ENCODE results near the gene ARL6IP1.
"Not testable (repeated sequence)": the region's sequence is repeated elsewhere in the genome, so short reads cannot be mapped to it uniquely, and the experiment has no call there.

Gene ARL6IP1

DNA sequence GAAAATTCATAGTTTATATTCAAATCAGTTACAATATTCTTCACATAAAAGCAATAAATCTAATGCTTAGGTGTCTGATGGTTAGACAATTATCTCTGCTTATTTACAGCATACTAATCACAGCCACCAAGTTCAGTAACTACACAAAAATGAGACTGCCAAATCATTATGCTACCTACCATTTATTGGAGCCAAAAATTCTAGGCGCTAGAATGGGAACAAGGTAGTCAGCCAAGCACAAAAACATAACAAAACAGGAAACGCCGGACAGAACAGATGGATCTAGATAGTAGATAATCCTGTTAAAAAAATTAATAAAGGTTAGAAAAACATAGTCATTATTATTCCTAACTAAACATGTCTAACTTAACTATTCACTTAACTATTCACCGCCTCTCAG, 3.6 kb downstream of the ARL6IP1 start:
- no peak for DNase-seq

DNA sequence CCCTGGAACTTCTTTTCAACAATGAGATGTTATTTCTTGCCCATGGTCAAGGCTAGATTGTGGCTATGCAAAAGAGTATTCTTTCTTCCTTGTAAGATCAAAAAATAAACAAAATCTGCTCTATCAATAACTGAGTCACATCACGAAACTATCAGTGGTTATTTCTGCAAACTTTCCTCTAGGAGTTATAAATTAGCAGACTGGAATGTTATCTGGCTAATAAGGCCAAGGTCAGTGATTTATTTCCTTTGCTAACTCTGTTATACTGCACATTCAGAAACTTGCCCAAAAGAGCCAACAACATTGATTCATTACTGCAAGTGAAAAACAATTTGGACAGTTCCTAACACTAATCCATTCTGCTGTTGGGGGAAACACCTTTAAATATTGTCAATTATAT, 5.0 kb downstream of the ARL6IP1 start:
- no peak for DNase-seq

DNA sequence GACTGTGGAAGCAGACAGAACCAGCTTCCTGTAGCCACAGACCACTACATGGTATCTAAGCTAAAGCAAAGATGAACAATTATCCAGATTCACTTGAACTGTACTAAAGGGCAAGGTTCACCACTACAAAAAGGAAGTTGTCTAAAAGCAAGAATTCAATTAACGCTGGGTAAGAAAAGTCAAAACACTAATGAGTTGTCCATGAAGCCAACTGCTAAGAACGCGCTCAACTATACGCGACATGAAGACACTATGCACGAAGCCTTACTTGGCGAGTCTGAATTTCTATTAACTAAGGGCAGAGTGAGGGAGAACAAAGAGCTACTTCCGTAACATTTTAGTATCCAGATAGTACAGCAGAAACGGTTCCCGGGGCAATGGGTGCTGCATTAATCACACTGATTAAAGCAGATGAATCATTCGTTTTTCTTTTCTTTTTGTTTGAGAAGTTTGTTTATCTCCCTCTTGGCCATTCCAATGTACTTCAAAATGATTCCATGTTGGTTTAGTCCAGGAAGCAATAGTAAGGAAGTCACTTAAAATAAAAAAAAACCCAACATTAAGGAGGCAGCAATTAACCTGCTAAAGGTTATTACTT, 8.4 kb downstream of the ARL6IP1 start:
- DNase-seq, result no peak

DNA sequence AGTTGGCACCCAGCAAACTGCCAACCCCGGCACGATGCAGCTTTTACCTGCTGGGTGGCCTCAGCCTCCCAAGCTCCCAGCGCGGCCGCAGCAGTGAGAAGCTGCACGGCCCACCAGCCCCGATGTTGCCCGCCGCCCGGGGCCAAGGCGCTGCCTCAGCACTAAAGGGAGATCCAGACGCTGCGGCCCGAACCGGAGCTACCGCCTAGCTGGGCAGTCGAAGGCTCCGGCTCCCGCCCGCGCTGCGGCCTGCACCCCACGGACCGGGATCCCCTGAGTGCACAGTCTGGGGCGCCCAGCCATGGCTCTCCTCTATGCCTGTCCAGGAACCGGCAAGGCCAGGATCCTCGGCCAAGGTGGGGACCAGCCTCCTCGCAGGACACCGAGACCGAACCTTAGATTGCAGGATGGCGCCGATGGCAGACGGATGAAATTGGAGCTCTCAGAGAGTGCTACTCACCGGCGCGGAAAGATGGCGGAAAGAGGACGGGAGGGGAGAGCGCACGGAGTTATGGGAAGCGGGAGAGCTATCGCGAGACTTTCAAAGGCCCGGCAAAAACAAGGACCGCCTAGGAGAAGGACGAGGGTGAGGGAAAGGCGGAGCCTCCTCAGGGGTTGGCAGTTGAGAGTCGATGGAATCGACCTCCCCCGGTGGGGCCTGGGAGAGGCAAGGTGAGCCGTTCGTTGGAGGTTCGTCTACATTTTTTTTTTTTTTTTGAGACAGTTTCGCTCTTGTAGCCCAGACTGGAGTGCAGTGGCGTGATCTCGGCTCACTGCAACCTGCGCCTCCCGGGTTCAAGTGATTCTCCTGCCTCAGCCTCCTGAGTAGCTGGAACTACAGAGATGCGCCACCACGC, 11.3 kb downstream of the ARL6IP1 start, which contains the start of gene RPS15A:
Gene RPS15A, minus strand, starts transcription at position 485 of the 857 bp plus-strand sequence. CDS start 1,221 bp downstream, outside the sequence.
- DNase-seq, result peak; percentile 97

DNA sequence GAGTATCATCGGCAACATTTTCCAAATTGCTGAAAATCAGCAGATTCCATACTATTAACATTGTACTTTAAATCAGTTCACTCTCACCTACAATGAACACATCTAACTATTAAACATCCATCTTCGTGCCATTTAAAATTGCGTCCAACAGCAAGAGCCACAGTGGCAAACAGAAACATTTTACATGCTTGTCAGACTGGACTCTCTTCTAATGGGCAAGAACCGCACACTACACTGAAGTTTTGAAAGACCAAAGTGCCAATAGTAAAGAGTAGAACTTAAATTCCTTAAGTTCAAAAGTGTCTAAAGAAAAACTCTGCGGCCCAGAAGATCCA, 11.9 kb downstream of the ARL6IP1 start:
- no peak for DNase-seq

DNA sequence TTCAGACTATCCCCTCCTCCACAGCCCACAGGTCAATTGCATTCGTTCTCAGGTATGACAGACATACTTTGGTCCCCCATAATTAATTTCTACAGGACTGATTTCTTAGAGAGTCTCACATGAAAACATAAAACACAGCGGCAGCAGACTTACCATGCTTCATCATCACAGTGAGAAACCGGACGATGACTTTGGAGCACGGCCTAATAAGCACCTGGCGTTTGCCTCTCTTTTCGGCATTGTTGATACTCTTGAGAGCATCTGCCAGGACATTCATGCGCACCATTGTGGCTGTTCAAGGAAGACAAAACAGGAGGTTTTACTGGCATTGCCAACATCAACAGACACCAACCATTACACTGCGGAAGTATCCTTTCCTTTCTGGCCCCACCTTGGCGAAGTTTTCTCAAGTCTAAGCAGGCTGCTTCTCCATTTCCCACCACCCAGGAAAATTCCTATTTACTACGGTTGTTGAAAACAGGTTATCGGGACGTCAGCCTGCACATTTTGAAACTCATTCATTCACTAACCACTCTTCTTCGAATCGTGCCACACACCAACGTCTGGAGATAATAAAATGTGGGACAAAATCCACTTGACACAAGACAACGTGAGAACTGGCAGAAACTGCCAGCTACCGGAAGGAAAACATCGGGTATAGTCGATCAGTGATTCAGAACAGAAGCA, 12.4 kb downstream of the ARL6IP1 start:
- DNase-seq, result no peak

DNA sequence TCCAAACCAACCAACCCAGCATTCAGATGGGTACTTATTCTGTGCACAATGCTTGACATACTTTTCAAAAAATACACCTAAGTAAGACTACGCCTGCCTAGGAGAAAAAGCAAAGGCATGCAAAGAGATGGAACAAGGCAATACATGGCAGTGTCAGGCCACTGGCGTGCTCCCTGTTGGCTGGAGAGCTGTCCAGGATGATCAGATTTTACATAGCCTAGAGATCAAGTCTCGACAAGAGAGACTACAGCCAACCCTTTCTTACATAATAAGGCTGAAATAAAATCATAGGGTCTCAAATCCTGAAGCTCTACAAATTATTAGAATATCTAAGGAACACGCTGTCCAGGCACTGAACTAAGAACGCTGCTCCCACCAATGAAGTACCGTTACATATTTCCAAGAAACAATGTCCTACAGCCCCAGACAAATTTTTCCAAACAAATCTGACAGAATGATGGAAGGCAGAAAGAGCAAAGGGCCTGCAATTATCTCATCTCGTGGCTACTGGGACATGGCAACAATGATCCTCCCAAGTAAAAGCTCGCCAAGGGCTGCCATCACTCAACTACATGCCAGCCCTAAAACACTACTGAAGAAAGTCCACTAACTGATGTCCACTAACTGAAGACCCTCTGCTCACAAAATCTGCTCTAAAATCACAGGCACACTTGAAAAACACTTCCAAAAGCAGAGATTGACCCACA, 16.3 kb downstream of the ARL6IP1 start:
- no peak for DNase-seq

DNA sequence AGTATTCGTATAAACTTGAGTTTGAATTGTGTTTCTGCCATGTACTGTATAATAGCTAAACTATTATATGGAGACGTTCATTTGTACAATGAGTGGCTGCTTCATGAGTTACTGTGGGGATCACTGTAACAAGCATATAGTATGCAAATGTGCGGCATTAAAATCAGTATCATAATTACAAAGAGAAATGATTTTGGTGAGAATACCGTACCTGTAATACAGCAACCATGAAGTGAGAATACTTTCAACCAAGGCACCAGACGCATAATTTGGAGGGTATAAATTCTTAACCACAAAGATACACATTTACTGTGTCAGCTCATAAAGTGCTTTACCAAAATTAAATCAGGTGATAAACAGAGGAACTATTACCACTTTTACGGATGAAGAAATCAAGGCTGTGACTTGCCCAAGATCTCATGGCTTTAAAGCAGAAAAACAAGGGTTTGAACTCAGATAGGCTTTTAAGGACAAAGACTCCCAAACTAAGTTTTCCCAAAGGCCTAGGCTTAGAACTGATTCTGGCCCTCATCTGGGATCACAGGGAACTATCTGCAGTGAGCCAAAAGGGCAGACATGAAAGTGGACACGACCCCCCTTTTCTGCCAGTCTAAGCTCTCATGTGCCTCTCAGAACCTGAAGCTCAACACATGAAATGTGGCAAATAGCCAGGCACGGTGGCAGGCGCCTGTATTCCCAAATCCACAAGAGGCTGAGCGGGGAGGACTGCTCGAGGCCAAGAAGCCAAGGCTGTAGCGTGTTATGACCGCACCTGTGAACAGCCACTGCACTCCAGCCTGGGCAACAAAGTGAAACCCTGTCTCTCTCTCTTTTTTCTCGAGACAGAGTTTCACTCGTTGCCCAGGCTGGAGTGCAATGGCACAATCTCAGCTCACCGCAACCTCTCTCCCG, 17.7 kb downstream of the ARL6IP1 start:
- DNase-seq, result no peak

DNA sequence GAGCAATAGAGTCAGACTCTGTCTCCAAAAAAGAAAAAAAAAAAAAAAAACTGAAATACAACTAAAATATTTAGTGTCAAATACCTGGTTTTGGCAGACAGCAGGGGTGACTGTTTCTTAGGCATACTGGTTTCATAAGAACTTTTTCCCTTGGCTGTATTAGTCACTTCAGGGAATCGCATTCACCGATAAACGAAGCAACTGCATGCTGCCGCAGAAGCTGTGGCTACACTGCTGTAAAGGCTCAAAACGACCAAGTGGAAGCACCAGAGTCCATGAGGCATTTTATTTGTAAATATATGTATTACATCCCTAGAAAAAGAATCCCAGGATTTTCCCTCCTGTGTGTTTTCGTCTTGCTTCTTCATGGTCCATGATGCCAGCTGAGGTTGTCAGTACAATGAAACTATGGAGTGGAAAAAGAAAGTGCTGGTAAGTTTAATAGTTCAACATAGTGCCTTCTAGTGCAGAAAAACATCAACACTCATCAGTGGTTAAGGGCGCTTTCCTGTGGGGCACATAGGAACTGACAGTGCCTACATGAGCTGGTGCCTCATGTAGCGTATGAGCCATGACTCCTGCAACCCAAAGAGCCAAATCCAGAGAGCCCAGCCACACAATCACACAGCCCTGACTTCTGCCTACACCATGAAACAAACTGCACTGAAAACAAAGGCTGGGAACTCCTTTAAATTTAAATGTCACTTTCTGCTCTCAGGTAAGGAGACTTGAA, 18.5 kb downstream of the ARL6IP1 start:
- peak; percentile 29 for DNase-seq

DNA sequence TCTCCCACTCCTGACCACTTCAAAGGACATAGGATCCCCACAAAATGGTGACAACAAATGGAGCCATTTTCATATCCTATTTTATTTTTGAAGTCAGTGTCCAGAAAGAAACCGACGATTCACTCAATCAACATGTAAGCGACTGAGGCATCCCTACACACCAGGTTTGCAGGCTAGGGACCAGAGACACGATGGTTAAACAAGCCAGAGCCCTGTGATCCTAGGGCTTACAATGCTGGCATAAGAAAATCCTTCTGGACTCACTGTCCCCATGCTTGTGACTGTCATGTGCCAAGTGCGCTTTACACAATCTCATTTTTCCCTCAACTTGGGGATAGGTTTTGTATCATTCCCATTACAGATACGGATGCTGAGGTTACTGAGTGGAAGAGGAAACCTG, 20.1 kb downstream of the ARL6IP1 start:
- not testable (repeated sequence) for DNase-seq

DNA sequence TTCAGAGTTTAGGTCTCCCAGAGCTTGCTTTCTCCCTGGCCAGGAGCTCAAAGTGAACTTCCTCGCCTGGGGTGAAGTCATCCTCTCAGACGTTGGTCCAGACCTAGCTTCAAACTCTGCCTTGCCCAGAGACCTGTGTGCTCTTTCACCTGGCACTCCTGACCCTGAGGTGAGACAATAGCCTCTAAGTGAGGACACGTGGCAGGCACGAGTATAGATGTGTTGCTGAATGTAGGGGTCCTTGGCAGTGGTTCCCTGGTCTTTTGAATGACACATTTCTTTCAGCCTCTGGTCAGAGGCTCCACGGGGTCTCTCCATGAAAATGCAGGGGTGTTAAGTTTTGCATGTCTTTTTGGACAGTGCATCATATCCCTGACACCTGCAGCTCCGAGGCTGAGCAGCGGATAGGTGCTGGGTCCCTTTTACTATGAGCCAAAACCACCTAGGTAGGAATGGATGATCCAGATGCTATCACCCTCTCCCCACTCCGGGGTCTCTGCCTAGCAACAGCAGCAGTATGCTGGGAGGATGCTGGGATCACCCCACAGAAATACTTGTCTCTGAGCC, 20.8 kb downstream of the ARL6IP1 start:
- not testable (repeated sequence) for DNase-seq

DNA sequence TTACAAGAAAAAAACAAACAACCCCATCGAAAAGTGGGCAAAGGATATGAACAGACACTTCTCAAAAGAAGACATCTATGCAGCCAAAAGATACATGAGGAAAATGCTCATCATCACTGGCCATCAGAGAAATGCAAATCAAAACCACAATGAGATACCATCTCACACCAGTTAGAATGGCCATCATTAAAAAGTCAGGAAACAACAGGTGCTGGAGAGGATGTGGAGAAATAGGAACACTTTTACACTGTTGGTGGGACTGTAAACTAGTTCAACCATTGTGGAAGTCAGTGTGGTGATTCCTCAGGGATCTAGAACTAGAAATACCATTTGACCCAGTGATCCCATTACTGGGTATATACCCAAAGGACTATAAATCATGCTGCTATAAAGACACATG, 23.7 kb downstream of the ARL6IP1 start:
- DNase-seq, result not testable (repeated sequence)

DNA sequence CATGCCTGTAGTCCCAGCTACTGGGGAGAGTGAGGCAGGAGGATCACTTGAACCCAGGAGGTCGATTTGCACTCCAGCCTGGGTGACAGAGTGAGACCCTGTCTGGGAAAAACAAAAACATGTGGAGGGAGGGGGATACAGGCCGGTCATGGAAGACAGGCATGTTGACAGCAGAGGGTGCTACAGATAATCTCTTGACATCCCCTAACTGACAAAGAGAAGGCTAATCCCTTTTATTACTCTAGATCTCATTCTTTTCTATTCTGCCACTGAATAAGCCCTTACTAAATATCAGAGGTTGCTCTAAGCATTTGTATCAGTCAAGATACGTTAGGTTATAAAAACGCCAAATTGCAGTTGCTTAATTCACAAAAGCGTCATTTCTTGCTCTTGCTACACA, 25.0 kb downstream of the ARL6IP1 start:
- DNase-seq, result not testable (repeated sequence)

DNA sequence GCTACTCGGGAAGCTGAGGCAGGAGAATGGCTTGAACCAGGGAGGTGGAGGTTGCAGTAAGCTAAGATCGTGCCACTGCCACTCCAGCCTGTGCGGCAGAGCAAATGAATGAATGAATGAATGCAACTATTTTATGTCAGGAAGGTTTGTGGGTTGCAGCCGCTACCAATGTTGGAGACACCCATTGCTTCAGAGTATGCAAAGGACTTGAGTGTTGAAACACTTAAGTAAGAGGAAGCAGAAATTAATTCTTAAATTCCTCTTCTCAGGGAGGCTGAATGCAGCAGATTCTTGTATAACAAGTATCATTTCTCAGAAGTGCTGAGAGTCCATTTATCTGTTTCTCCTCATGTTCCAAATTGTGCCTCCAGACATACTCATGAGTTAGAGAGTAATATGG, 26.7 kb downstream of the ARL6IP1 start:
- DNase-seq, result not testable (repeated sequence)

DNA sequence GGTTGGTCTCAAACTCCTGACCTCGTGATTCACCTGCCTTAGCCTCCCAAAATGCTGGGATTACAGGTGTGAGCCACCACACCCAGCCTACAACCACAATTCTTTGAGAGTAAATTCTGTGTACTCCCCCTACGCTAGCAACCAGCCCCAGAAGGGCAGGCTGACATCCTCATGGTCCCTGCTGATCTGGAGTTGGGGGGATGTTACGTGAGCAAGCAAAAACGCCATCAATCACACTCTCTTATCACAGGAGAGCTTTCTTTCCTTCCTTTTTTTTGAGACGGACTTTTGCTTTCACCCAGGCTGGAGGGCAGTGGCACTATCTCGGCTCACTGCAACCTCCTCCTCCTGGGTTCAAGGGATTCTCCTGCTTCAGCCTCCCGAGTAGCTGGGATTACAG, 29.2 kb downstream of the ARL6IP1 start:
- not testable (repeated sequence) for DNase-seq

DNA sequence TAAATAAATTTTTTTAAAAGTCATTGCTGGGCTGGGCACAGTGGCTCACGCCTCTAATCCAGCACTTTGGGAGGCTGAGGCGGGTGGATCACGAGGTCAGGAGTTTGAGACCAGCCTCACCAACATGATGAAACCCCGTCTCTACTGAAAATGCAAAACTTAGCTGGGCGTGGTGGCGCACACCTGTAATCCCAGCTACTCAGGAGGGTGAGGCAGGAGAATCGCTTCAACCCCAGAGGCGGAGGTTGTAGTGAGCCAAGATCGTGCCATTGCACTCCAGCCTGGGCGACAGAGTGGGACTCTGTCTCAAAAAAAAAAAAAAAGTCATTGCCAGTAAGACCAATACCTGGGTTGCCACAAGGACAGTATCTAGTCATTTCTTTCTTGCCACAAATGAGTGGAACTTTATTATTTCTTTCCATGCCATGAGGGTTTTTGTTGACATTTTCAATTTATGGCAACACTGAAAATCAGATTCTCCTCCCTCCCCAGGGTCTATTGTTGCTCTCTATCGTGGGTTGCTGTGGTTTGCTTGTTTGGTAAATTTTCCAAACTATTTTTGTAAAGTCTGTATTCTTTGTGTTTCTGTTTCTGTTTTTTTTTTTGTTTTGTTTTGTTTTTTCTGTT, 30.9 kb downstream of the ARL6IP1 start:
- not testable (repeated sequence) for DNase-seq

DNA sequence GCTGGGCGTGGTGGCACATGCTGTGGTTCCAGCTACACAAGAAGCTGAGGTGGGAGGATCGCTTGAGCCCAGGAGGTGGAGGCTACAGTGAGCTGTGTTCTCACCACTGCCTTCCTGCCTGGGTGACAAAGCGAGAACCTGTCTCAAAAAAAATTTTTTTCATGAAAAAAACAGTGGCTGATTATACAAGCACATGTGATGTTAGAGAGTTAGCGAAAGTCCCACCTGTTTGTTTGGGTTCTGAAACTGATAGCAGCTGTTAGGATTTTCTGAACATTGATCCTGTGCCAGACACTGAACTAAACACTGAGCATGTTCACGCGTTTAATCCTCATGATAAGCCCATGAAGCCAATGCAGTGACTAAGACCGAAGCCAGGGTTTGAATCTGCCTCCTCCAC, 34.1 kb downstream of the ARL6IP1 start:
- DNase-seq, result peak; percentile 75

DNA sequence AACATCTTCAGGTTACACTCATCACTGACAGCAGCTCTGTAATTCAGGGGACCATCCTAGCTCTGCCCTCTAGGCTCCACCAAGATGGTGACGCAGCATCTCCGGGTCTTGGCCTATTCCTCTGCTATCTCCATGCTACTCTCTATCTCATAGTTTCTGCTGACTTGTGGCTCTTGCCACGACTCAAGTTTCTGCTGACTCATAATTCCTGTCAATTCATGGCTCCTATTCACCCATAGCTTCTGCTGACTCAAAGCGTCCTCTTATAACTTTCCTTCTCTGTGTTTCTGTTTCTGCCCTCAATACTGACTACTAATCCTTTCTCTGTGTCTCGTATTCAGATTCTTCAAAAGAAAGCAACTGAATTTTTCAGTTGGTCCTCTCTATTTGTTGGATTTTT, 38.6 kb downstream of the ARL6IP1 start:
- not testable (repeated sequence) for DNase-seq

DNA sequence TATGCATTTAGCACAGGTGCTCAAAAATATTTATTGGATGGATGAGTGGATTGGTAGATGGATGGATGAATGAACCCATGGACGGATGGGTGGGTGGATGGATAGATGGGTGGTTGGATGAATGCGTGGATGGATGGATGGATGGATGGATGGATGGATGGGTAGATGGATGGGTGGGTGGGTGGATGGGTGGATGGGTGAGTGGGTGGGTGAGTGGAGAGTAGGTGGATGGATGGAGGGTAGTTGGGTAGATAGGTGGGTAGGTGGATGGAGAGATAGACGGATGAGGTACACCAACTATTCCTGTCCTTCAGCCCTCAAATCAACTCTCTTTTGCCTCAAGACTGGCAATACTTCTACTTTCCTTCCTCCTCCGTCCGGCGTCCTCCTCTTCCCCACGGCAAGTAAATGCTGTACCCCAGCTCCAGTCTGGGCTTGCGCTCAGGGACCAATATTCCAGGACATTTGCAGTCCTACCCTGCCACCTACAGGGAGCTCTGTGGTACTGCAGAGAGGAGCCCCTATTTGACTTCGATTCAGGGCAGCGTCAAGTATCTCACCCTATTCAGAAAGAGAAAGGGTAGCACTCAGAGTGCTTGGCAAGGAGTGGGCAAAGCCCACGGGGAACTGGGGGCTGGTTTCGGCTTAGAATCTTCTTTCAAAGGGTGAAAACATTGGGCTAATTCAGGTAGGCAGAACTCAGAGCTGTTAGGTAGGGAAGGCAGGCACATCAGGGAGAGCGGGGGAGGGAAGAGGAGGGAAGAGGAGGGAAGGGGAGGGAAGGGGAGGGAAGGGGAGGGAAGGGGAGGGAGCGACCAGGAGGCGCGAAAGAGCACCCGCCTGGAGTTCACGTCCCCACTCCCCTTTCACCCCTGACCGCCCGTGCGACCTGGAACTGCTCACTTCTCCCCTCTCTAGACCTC, 41.5 kb downstream of the ARL6IP1 start:
- peak; percentile 68 for DNase-seq
